ENCODE results near the gene PLA1A.

The PLA1A gene

DNA sequence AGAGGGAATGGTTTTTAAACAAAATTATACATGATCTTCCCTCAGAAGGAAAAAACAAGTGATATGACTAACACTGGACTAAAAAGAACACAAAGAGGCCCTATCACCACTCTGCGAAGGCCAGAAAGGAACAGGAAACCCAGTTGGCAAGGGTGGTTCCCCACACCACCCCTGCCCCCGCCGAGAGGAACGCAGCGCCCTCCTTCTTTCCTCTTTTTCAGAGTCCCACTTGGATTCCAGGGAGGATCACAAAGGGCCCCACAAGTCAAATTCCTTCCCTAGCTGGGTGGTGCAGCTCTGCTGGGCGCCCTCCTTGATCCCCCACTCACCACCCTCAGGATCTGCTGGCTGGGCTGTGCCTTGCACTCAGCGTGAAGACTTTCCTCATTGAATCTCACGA, 29.8 kb downstream of the PLA1A start:
- ChIA-PET POLR2A (no interaction called here), CTCF (interaction anchor here (0.6 to 0.7 kb wide), 2 partner anchors 63 to 194 kb away, joined by 3 to 4 read pairs; no protein-coding TSS in a partner anchor)
- Histone ChIP-seq H3K36me3 (ENCODE audit: control insufficient read depth in 2 of 2, insufficient read depth in 1 of 2, low read length in 2 of 2) (no peaks in the 10 kb centered on the region), H3K4me3 (ENCODE audit: low read depth, low read length) (no peak overlapping the region), H3K27ac (ENCODE audit: extremely low read depth, low read depth, low read length) (no peak overlapping the region), H3K4me1 (ENCODE audit: control insufficient read depth, insufficient read depth, low read length) (no peaks in the 10 kb centered on the region), H3K9me3 (ENCODE audit: control insufficient read depth, insufficient read depth, low read depth, low read length) (no peaks in the 10 kb centered on the region)
- TF ChIP-seq ZNF311 (tag by site-specific recombination; IDR thresholded peaks at IDR 0.05; ENCODE audit: borderline replicate concordance) (no peak), KLF10 (tag by site-specific recombination; IDR thresholded peaks at IDR 0.05) (no peak), ZNF416 (tag by site-specific recombination; IDR thresholded peaks at IDR 0.05) (no peak), ZNF76 (tag by site-specific recombination; IDR thresholded peaks at IDR 0.05; ENCODE audit: borderline replicate concordance, low read depth) (no peak), REPIN1 (tag by site-specific recombination; IDR thresholded peaks at IDR 0.05; ENCODE audit: low read depth) (no peak), ZNF362 (tag by site-specific recombination; IDR thresholded peaks at IDR 0.05) (no peak), ZNF202 (tag by site-specific recombination; IDR thresholded peaks at IDR 0.05; ENCODE audit: borderline replicate concordance) (no peak), ZBTB21 (tag by site-specific recombination; IDR thresholded peaks at IDR 0.05) (no peak), ZNF184 (tag by site-specific recombination; IDR thresholded peaks at IDR 0.05) (no peak)
- TF ChIP-seq, protein P1, sequence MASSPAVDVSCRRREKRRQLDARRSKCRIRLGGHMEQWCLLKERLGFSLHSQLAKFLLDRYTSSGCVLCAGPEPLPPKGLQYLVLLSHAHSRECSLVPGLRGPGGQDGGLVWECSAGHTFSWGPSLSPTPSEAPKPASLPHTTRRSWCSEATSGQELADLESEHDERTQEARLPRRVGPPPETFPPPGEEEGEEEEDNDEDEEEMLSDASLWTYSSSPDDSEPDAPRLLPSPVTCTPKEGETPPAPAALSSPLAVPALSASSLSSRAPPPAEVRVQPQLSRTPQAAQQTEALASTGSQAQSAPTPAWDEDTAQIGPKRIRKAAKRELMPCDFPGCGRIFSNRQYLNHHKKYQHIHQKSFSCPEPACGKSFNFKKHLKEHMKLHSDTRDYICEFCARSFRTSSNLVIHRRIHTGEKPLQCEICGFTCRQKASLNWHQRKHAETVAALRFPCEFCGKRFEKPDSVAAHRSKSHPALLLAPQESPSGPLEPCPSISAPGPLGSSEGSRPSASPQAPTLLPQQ (tag by site-specific recombination; IDR thresholded peaks at IDR 0.05), result no peak
- TF ChIP-seq, protein P2, sequence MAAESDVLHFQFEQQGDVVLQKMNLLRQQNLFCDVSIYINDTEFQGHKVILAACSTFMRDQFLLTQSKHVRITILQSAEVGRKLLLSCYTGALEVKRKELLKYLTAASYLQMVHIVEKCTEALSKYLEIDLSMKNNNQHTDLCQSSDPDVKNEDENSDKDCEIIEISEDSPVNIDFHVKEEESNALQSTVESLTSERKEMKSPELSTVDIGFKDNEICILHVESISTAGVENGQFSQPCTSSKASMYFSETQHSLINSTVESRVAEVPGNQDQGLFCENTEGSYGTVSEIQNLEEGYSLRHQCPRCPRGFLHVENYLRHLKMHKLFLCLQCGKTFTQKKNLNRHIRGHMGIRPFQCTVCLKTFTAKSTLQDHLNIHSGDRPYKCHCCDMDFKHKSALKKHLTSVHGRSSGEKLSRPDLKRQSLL (tag by site-specific recombination; IDR thresholded peaks at IDR 0.05), result no peak
- TF ChIP-seq, protein P3, sequence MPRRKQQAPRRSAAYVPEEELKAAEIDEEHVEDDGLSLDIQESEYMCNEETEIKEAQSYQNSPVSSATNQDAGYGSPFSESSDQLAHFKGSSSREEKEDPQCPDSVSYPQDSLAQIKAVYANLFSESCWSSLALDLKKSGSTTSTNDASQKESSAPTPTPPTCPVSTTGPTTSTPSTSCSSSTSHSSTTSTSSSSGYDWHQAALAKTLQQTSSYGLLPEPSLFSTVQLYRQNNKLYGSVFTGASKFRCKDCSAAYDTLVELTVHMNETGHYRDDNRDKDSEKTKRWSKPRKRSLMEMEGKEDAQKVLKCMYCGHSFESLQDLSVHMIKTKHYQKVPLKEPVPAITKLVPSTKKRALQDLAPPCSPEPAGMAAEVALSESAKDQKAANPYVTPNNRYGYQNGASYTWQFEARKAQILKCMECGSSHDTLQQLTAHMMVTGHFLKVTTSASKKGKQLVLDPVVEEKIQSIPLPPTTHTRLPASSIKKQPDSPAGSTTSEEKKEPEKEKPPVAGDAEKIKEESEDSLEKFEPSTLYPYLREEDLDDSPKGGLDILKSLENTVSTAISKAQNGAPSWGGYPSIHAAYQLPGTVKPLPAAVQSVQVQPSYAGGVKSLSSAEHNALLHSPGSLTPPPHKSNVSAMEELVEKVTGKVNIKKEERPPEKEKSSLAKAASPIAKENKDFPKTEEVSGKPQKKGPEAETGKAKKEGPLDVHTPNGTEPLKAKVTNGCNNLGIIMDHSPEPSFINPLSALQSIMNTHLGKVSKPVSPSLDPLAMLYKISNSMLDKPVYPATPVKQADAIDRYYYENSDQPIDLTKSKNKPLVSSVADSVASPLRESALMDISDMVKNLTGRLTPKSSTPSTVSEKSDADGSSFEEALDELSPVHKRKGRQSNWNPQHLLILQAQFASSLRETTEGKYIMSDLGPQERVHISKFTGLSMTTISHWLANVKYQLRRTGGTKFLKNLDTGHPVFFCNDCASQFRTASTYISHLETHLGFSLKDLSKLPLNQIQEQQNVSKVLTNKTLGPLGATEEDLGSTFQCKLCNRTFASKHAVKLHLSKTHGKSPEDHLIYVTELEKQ (tag by site-specific recombination; IDR thresholded peaks at IDR 0.05; ENCODE audit: borderline replicate concordance), result no peak

GRCh38 chr3:119628390-119628789, 30.7 kb downstream of the PLA1A start:
- ChIA-PET CTCF (no interaction called here), POLR2A (no interaction called here)
- Histone ChIP-seq H3K4me1 (ENCODE audit: control insufficient read depth, insufficient read depth, low read length) (no peaks in the 10 kb centered on the region), H3K4me3 (ENCODE audit: low read depth, low read length) (no peak overlapping the region), H3K27ac (ENCODE audit: extremely low read depth, low read depth, low read length) (no peak overlapping the region), H3K9me3 (ENCODE audit: control insufficient read depth, insufficient read depth, low read depth, low read length) (no peaks in the 10 kb centered on the region), H3K36me3 (ENCODE audit: control insufficient read depth in 2 of 2, insufficient read depth in 1 of 2, low read length in 2 of 2) (no peaks in the 10 kb centered on the region)
- no peak for TF ChIP-seq GLI2 (tag by site-specific recombination; IDR thresholded peaks at IDR 0.05; ENCODE audit: borderline replicate concordance, low read depth)
- TF ChIP-seq EGR2 (tag by site-specific recombination; IDR thresholded peaks at IDR 0.05; ENCODE audit: low read depth), result no peak
- no peak for TF ChIP-seq MYNN (tag by site-specific recombination; IDR thresholded peaks at IDR 0.05; ENCODE audit: borderline replicate concordance)
- TF ChIP-seq ZNF169 (tag by site-specific recombination; IDR thresholded peaks at IDR 0.05), result no peak
- TF ChIP-seq KLF1 (tag by site-specific recombination; IDR thresholded peaks at IDR 0.05), result no peak
- no peak for TF ChIP-seq HOXC10 (CRISPR knock-in tag; IDR thresholded peaks at IDR 0.05)
- no peak for TF ChIP-seq KLF8 (tag by site-specific recombination; IDR thresholded peaks at IDR 0.05)
- no peak for TF ChIP-seq ZNF2 (tag by site-specific recombination; IDR thresholded peaks at IDR 0.05)
- TF ChIP-seq ZNF707 (tag by site-specific recombination; IDR thresholded peaks at IDR 0.05), result no peak
- no peak for TF ChIP-seq SP2 (tag by site-specific recombination; IDR thresholded peaks at IDR 0.05)
- no peak for TF ChIP-seq ZNF302 (tag by site-specific recombination; IDR thresholded peaks at IDR 0.05; ENCODE audit: low read depth)
- TF ChIP-seq FEZF1 (tag by site-specific recombination; IDR thresholded peaks at IDR 0.05), result no peak
- TF ChIP-seq ZNF513 (tag by site-specific recombination; IDR thresholded peaks at IDR 0.05), result no peak
- TF ChIP-seq ZNF530 (tag by site-specific recombination; IDR thresholded peaks at IDR 0.05; ENCODE audit: low read depth), result no peak
- TF ChIP-seq, protein P4, sequence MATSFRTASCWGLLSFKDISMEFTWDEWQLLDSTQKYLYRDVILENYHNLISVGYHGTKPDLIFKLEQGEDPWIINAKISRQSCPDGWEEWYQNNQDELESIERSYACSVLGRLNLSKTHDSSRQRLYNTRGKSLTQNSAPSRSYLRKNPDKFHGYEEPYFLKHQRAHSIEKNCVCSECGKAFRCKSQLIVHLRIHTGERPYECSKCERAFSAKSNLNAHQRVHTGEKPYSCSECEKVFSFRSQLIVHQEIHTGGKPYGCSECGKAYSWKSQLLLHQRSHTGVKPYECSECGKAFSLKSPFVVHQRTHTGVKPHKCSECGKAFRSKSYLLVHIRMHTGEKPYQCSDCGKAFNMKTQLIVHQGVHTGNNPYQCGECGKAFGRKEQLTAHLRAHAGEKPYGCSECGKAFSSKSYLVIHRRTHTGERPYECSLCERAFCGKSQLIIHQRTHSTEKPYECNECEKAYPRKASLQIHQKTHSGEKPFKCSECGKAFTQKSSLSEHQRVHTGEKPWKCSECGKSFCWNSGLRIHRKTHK (tag by site-specific recombination; IDR thresholded peaks at IDR 0.05), result no peak
